ENCODE data around the gene PRKAR1A. TPM values are rescaled to one million over a fixed set of nuclear protein-coding genes. Genes with fewer than 3 reads are reported as not detected.

The PRKAR1A gene
- total and polyA plus RNA-seq, 11 donors, result 192 to 1,392 (median 837) TPM

GRCh38 chr17:68569346-68569745 lies 57.1 kb downstream of the PRKAR1A start:
- DNase-seq, result no peak
- Histone ChIP-seq H3K27me3 (no peaks in the 10 kb centered on the region), H3K27ac (no peak overlapping the region), H3K9me3 (no peaks in the 10 kb centered on the region), H3K4me3 (no peak overlapping the region), H3K4me1 (peaks cover 0 to 46% (median 4%) of the 10 kb centered on the region in 12 donors), H3K36me3 (no peaks in the 10 kb centered on the region)
- TF ChIP-seq CTCF (IDR thresholded peaks at IDR 0.05), result no peak
- no peak for TF ChIP-seq POLR2A (IDR thresholded peaks at IDR 0.05)
- ATAC-seq, result no peak
- intact Hi-C loops (cut with DNase I), result no loop called here

DNA sequence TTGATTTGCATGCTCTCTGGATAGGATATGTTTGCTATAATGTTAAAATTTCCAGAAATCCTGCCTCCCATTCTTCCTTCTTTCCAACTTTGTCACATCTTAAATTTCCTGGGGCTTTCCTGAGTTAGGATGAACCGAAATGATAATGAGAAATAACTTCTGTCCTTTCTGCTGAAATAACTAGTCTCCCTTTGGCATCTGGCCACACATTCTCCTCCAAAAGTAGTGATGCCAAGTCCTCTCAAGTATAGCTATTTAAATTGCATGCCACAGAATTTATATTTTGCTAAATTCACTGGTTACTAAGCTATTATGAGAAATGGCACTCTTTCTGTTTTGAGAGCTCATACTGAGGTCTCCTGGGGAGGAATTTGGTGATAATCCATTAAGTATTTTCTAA lies 58.3 kb downstream of the PRKAR1A start:
- no peak for DNase-seq
- 55 to 81% (median 66%) methylated on average over 1 of the region's 1 CpG for WGBS, 4 donors
- ATAC-seq, result no peak
- Histone ChIP-seq H3K4me3 (no peak overlapping the region), H3K27ac (no peak overlapping the region), H3K27me3 (no peaks in the 10 kb centered on the region), H3K9me3 (no peaks in the 10 kb centered on the region), H3K4me1 (peaks cover 0 to 46% (median 4%) of the 10 kb centered on the region in 12 donors), H3K36me3 (no peaks in the 10 kb centered on the region)
- intact Hi-C loops (cut with DNase I), result no loop called here
- TF ChIP-seq CTCF (IDR thresholded peaks at IDR 0.05) (no peak), POLR2A (IDR thresholded peaks at IDR 0.05) (no peak)

- Histone ChIP-seq H3K36me3 (no peaks in the 10 kb centered on the region), H3K4me3 (no peak overlapping the region), H3K27ac (peak overlapping the region in 1 of 12 donors; percentile 79), H3K27me3 (no peaks in the 10 kb centered on the region), H3K9me3 (no peaks in the 10 kb centered on the region), H3K4me1 (peaks cover 0 to 32% (median 1%) of the 10 kb centered on the region in 12 donors)
- ATAC-seq (no peak), DNase-seq (no peak)
- intact Hi-C loops (cut with DNase I), result no loop called here
- 84 to 93% (median 92%) methylated on average over 6 of the region's 6 CpGs for WGBS, 4 donors
- no peak for TF ChIP-seq CTCF (IDR thresholded peaks at IDR 0.05)
- TF ChIP-seq POLR2A (IDR thresholded peaks at IDR 0.05), result no peak
Observed at GRCh38 chr17:68572138-68572842, 60.1 kb downstream of the PRKAR1A start.

- Histone ChIP-seq H3K4me3 (no peak overlapping the region), H3K27ac (peak overlapping the region in 1 of 12 donors; percentile 79), H3K9me3 (no peaks in the 10 kb centered on the region), H3K27me3 (no peaks in the 10 kb centered on the region), H3K36me3 (no peaks in the 10 kb centered on the region), H3K4me1 (peaks cover 0 to 31% (median 1%) of the 10 kb centered on the region in 12 donors)
- WGBS, 4 donors, result 92 to 100% (median 97%) methylated on average over 1 of the region's 1 CpG
- ATAC-seq (no peak), DNase-seq (no peak)
- intact Hi-C loops (cut with DNase I), result no loop called here
- TF ChIP-seq POLR2A (IDR thresholded peaks at IDR 0.05), result no peak
- no peak for TF ChIP-seq CTCF (IDR thresholded peaks at IDR 0.05)
Observed at GRCh38 chr17:68573338-68573737, 61.1 kb downstream of the PRKAR1A start.
